ENCODE data around the gene UBE2J2.
A peak's percentile ranks its signal among the peaks of the same experiment; 100 is the strongest.

UBE2J2 gene

GRCh38 chr1:1273512-1274298, at the start of gene UBE2J2:
UBE2J2 (minus strand) TSS chr1:1273854; CDS start chr1:1267992, 5,862 bp downstream.
- peak within 1 kb of the TSS; percentile 98 for H3K27ac ChIP-seq
- TF ChIP-seq CTCF (conservative IDR thresholded peaks at IDR 0.05): no peak

- TF ChIP-seq CTCF (conservative IDR thresholded peaks at IDR 0.05): no peak
- no peak overlapping the region for H3K27ac ChIP-seq
Measured at GRCh38 chr1:1322952-1323351, 49.3 kb upstream of the UBE2J2 start.

GRCh38 chr1:1322418-1322817, 48.8 kb upstream of the UBE2J2 start:
- TF ChIP-seq CTCF (conservative IDR thresholded peaks at IDR 0.05): no peak

GRCh38 chr1:1321477-1321876, 47.8 kb upstream of the UBE2J2 start:
- no peak for TF ChIP-seq CTCF (conservative IDR thresholded peaks at IDR 0.05)
- no peak overlapping the region; the same call in 1 of the 2 replicates for H3K27ac ChIP-seq

More at GRCh38 chr1:1322418-1322817, 48.8 kb upstream of the UBE2J2 start:
- no peak overlapping the region for H3K27ac ChIP-seq

GRCh38 chr1:1320666-1321448, 47.2 kb upstream of the UBE2J2 start:
- TF ChIP-seq CTCF (conservative IDR thresholded peaks at IDR 0.05): no peak

GRCh38 chr1:1319646-1319941, 45.9 kb upstream of the UBE2J2 start:
- H3K27ac ChIP-seq: no peak overlapping the region
- TF ChIP-seq CTCF (conservative IDR thresholded peaks at IDR 0.05): no peak

More at GRCh38 chr1:1320666-1321448, 47.2 kb upstream of the UBE2J2 start:
- H3K27ac ChIP-seq: no peak overlapping the region; the same call in 1 of the 2 replicates
